NT2/D1 (cell line): Measurements from ENCODE around the gene FBXL20.

Experiments
- SUZ12 ChIP-seq: IDR thresholded peaks from 2 replicates; pipeline ENCODE4 v1.6.1; 2011; ENCODE audit not compliant: insufficient read length, insufficient read depth; ENCODE audit errors: extremely low read depth
- YY1 ChIP-seq: IDR thresholded peaks from 2 replicates; pipeline ENCODE4 v1.6.1; 2011; ENCODE audit not compliant: insufficient read length, insufficient read depth
- ZNF274 ChIP-seq: IDR thresholded peaks from 2 replicates; pipeline ENCODE4 v1.6.1; 2011; ENCODE audit warnings: mild to moderate bottlenecking, low read depth, low read length

GRCh38 chr17:39204245-39204644 is 197.2 kb downstream of the FBXL20 start:
- TF ChIP-seq ZNF274 = no peak
- no peak for TF ChIP-seq YY1
- TF ChIP-seq SUZ12 = no peak
